ENCODE measurements around the gene FUT4. TPM values are rescaled to one million over a fixed set of nuclear protein-coding genes. Genes with fewer than 3 reads are reported as not detected.
"Not testable (repeated sequence)": the region's sequence is repeated elsewhere in the genome, so short reads cannot be mapped to it uniquely, and the experiment has no call there.

FUT4 gene
- total and polyA plus RNA-seq, 7 donors = 0.37 to 2.2 (median 1.2) TPM

DNA sequence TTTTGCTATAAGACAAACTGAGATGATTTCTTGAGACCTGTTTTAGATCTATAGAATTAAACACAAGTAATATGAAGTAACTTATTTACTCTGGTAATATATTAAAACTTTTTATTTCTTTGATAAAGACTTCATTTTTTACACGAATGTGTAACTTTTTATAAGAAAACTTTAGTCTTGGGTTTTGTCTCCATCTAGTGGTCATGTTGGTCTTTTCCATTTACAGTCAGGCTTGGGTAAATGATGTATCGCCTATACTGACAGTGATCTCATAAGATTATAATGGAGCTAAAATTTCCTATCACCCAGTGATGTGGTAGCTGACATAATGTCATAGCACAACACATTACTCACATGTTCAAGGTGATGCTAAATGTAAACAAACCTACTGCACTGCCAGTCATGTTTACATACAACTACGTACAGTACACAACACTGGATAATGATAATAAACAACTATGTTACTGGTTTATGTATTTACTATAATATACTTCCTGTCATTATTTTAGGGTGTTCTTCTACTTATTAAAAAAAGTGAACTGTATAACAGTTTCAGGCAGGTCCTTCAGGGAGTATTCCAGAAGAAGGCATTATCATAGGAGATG lies 38.9 kb upstream of the FUT4 start:
- Histone ChIP-seq H3K4me1 (no peaks in the 10 kb centered on the region), H3K9me3 (no peaks in the 10 kb centered on the region), H3K27me3 (ENCODE audit: insufficient read depth in 3 of 3, low read length in 2 of 3) (no peaks in the 10 kb centered on the region), H3K4me3 (no peak overlapping the region), H3K36me3 (ENCODE audit: insufficient read depth in 1 of 2, low read depth in 1 of 2) (peaks cover 0 to 32% of the 10 kb centered on the region in 2 donors), H3K27ac (no peak overlapping the region)
- TF ChIP-seq CTCF (IDR thresholded peaks at IDR 0.05) = peak; percentile 58
- 9 to 33% (median 24%) methylated on average over 3 of the region's 3 CpGs for WGBS, 3 donors
- DNase-seq = no peak
- no peak for ATAC-seq
- intact Hi-C loops (cut with DNase I) = loop anchor here in 1 of 2 donors (5.0 kb wide), 1 partner anchor 612 kb away; no protein-coding TSS in a partner anchor

- H3K36me3 ChIP-seq (ENCODE audit: insufficient read depth in 1 of 2, low read depth in 1 of 2) = peaks cover 0 to 15% of the 10 kb centered on the region in 2 donors
- intact Hi-C loops (cut with DNase I) = loop anchor here in 1 of 2 donors (5.0 kb wide), 1 partner anchor 614 kb away; no protein-coding TSS in a partner anchor
- not testable (repeated sequence) for H3K27me3 ChIP-seq (ENCODE audit: insufficient read depth in 3 of 3, low read length in 2 of 3); ATAC-seq; H3K27ac ChIP-seq; H3K9me3 ChIP-seq; H3K4me3 ChIP-seq; DNase-seq; H3K4me1 ChIP-seq
- 83 to 87% (median 86%) methylated on average over 5 of the region's 5 CpGs for WGBS, 3 donors
Observed at GRCh38 chr11:94506513-94506912, 37.2 kb upstream of the FUT4 start.

GRCh38 chr11:94507485-94507884 lies 36.2 kb upstream of the FUT4 start:
- Histone ChIP-seq H3K36me3 (ENCODE audit: insufficient read depth in 1 of 2, low read depth in 1 of 2) (peaks cover 0 to 5% of the 10 kb centered on the region in 2 donors), H3K27ac (no peak overlapping the region), H3K4me1 (no peaks in the 10 kb centered on the region), H3K4me3 (no peak overlapping the region), H3K9me3 (no peaks in the 10 kb centered on the region), H3K27me3 (ENCODE audit: insufficient read depth in 3 of 3, low read length in 2 of 3) (no peaks in the 10 kb centered on the region)
- 57 to 68% (median 63%) methylated on average over 4 of the region's 4 CpGs for WGBS, 3 donors
- DNase-seq (no peak), ATAC-seq (no peak)
- no peak for TF ChIP-seq CTCF (IDR thresholded peaks at IDR 0.05)
- intact Hi-C loops (cut with DNase I) = loop anchor here in 1 of 2 donors (5.0 kb wide), 1 partner anchor 615 kb away; no protein-coding TSS in a partner anchor

- DNase-seq (peak; percentile 45 to 69), ATAC-seq (peak; percentile 48 to 69 (median 59))
- H3K9me3 ChIP-seq = no peaks in the 10 kb centered on the region
- TF ChIP-seq CTCF (IDR thresholded peaks at IDR 0.05) = no peak
- no peaks in the 10 kb centered on the region for H3K27me3 ChIP-seq (ENCODE audit: insufficient read depth in 3 of 3, low read length in 2 of 3)
- H3K36me3 ChIP-seq (ENCODE audit: insufficient read depth in 1 of 2, low read depth in 1 of 2) = no peaks in the 10 kb centered on the region
- no peak within 1 kb of the TSS for H3K27ac ChIP-seq
- no peaks in the 10 kb centered on the region for H3K4me1 ChIP-seq
- 17 to 19% (median 18%) methylated on average over 48 to 53 of the region's 53 CpGs for WGBS, 3 donors
- H3K4me3 ChIP-seq = peak within 1 kb of the TSS; percentile 70
- intact Hi-C loops (cut with DNase I) = no loop called here
Observed at GRCh38 chr11:94511932-94512781, 31.6 kb upstream of the FUT4 start, which contains the start of gene C11orf97. TSS of gene C11orf97 (plus strand) at chr11:94512461. CDS start at chr11:94512529, 68 bp downstream.

DNA sequence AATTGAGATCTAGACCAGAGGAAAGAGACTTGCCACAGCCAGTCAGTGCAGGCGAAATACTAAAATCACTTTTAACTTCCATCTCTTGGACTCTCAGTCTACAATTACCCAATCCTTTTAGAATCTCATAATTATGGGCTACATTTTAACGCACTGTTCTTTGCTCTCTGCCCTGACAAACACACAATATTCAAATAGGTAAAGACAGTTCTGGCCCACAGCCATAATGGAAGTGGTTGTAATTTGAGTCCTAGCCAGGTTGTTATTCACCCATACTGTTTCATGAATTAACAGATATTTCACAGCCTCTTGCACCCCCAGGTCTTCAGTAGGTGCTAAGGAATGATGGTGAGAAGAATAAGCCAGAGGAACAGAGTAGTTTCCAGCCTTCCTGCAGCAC lies 30.6 kb upstream of the FUT4 start:
- WGBS, 3 donors = 67 to 69% (median 67%) methylated on average over 2 of the region's 2 CpGs

More for the DNA sequence above, 30.6 kb upstream of the FUT4 start:
- DNase-seq (no peak), ATAC-seq (no peak)
- intact Hi-C loops (cut with DNase I) = no loop called here
- Histone ChIP-seq H3K4me1 (no peaks in the 10 kb centered on the region), H3K27ac (no peak overlapping the region), H3K9me3 (no peaks in the 10 kb centered on the region), H3K27me3 (ENCODE audit: insufficient read depth in 3 of 3, low read length in 2 of 3) (no peaks in the 10 kb centered on the region), H3K4me3 (no peak overlapping the region), H3K36me3 (ENCODE audit: insufficient read depth in 1 of 2, low read depth in 1 of 2) (no peaks in the 10 kb centered on the region)
- no peak for TF ChIP-seq CTCF (IDR thresholded peaks at IDR 0.05)

Measured in psoas muscle (tissue), 8 donors.